ENCODE results near the gene UBE2E2.

Gene UBE2E2

GRCh38 chr3:23550402-23550801 is 347.3 kb downstream of the UBE2E2 start:
- no peak overlapping the region for H3K27ac Mint-ChIP-seq
- no peaks in the 10 kb centered on the region for H3K4me1 Mint-ChIP-seq (ENCODE audit: low read depth)
- H3K36me3 Mint-ChIP-seq (ENCODE audit: low read depth) = no peaks in the 10 kb centered on the region
- H3K4me3 Mint-ChIP-seq = no peak overlapping the region
- H3K9me3 Mint-ChIP-seq = no peaks in the 10 kb centered on the region
- intact Hi-C loops (cut with micrococcal nuclease) = no loop called here
- H3K27me3 Mint-ChIP-seq = no peaks in the 10 kb centered on the region

- intact Hi-C loops (cut with micrococcal nuclease) = no loop called here
- Mint-ChIP-seq H3K4me1 (ENCODE audit: low read depth) (no peaks in the 10 kb centered on the region), H3K9me3 (no peaks in the 10 kb centered on the region), H3K4me3 (no peak overlapping the region), H3K36me3 (ENCODE audit: low read depth) (no peaks in the 10 kb centered on the region), H3K27ac (no peak overlapping the region), H3K27me3 (no peaks in the 10 kb centered on the region)
Observed at GRCh38 chr3:23552506-23552905, 349.4 kb downstream of the UBE2E2 start.

- intact Hi-C loops (cut with micrococcal nuclease) = no loop called here
- no peaks in the 10 kb centered on the region for H3K27me3 Mint-ChIP-seq
Observed at GRCh38 chr3:23553353-23553752, 350.2 kb downstream of the UBE2E2 start.

GRCh38 chr3:23565041-23565775 is 362.1 kb downstream of the UBE2E2 start:
- H3K27ac Mint-ChIP-seq = no peak overlapping the region
- H3K36me3 Mint-ChIP-seq (ENCODE audit: low read depth) = peaks cover 7% of the 10 kb centered on the region
- no peaks in the 10 kb centered on the region for H3K27me3 Mint-ChIP-seq
- H3K4me1 Mint-ChIP-seq (ENCODE audit: low read depth) = peaks cover 10% of the 10 kb centered on the region
- no peaks in the 10 kb centered on the region for H3K9me3 Mint-ChIP-seq
- intact Hi-C loops (cut with micrococcal nuclease) = no loop called here
- no peak overlapping the region for H3K4me3 Mint-ChIP-seq

More at GRCh38 chr3:23553353-23553752, 350.2 kb downstream of the UBE2E2 start:
- H3K36me3 Mint-ChIP-seq (ENCODE audit: low read depth) = no peaks in the 10 kb centered on the region
- no peak overlapping the region for H3K4me3 Mint-ChIP-seq
- no peak overlapping the region for H3K27ac Mint-ChIP-seq
- H3K4me1 Mint-ChIP-seq (ENCODE audit: low read depth) = no peaks in the 10 kb centered on the region
- no peaks in the 10 kb centered on the region for H3K9me3 Mint-ChIP-seq

GRCh38 chr3:23566499-23566898 is 363.4 kb downstream of the UBE2E2 start:
- Mint-ChIP-seq H3K36me3 (ENCODE audit: low read depth) (peaks cover 7% of the 10 kb centered on the region), H3K4me3 (no peak overlapping the region), H3K9me3 (no peaks in the 10 kb centered on the region), H3K27me3 (no peaks in the 10 kb centered on the region), H3K27ac (no peak overlapping the region), H3K4me1 (ENCODE audit: low read depth) (peaks cover 10% of the 10 kb centered on the region)
- intact Hi-C loops (cut with micrococcal nuclease) = no loop called here

- H3K4me3 Mint-ChIP-seq = no peak overlapping the region
- intact Hi-C loops (cut with micrococcal nuclease) = no loop called here
Observed at GRCh38 chr3:23567917-23568316, 364.8 kb downstream of the UBE2E2 start.

GRCh38 chr3:23573827-23574226 is 370.7 kb downstream of the UBE2E2 start:
- Mint-ChIP-seq H3K9me3 (no peaks in the 10 kb centered on the region), H3K27ac (no peak overlapping the region), H3K4me1 (ENCODE audit: low read depth) (no peaks in the 10 kb centered on the region), H3K36me3 (ENCODE audit: low read depth) (no peaks in the 10 kb centered on the region), H3K27me3 (no peaks in the 10 kb centered on the region), H3K4me3 (no peak overlapping the region)
- intact Hi-C loops (cut with micrococcal nuclease) = no loop called here

More at GRCh38 chr3:23567917-23568316, 364.8 kb downstream of the UBE2E2 start:
- Mint-ChIP-seq H3K27ac (no peak overlapping the region), H3K4me1 (ENCODE audit: low read depth) (peaks cover 10% of the 10 kb centered on the region), H3K27me3 (no peaks in the 10 kb centered on the region), H3K36me3 (ENCODE audit: low read depth) (peaks cover 7% of the 10 kb centered on the region), H3K9me3 (no peaks in the 10 kb centered on the region)

GRCh38 chr3:23574822-23575315 is 371.7 kb downstream of the UBE2E2 start:
- H3K9me3 Mint-ChIP-seq = no peaks in the 10 kb centered on the region

GRCh38 chr3:23575697-23576096 is 372.6 kb downstream of the UBE2E2 start:
- H3K27ac Mint-ChIP-seq = no peak overlapping the region
- no peaks in the 10 kb centered on the region for H3K27me3 Mint-ChIP-seq
- intact Hi-C loops (cut with micrococcal nuclease) = no loop called here
- H3K36me3 Mint-ChIP-seq (ENCODE audit: low read depth) = no peaks in the 10 kb centered on the region
- H3K4me3 Mint-ChIP-seq = no peak overlapping the region
- no peaks in the 10 kb centered on the region for H3K4me1 Mint-ChIP-seq (ENCODE audit: low read depth)
- no peaks in the 10 kb centered on the region for H3K9me3 Mint-ChIP-seq

More at GRCh38 chr3:23574822-23575315, 371.7 kb downstream of the UBE2E2 start:
- Mint-ChIP-seq H3K36me3 (ENCODE audit: low read depth) (no peaks in the 10 kb centered on the region), H3K4me1 (ENCODE audit: low read depth) (no peaks in the 10 kb centered on the region), H3K27me3 (no peaks in the 10 kb centered on the region), H3K27ac (no peak overlapping the region), H3K4me3 (no peak overlapping the region)
- intact Hi-C loops (cut with micrococcal nuclease) = no loop called here

GRCh38 chr3:23576379-23576959 is 373.3 kb downstream of the UBE2E2 start:
- Mint-ChIP-seq H3K36me3 (ENCODE audit: low read depth) (no peaks in the 10 kb centered on the region), H3K4me1 (ENCODE audit: low read depth) (no peaks in the 10 kb centered on the region), H3K27me3 (no peaks in the 10 kb centered on the region), H3K4me3 (no peak overlapping the region), H3K27ac (no peak overlapping the region), H3K9me3 (no peaks in the 10 kb centered on the region)
- intact Hi-C loops (cut with micrococcal nuclease) = no loop called here

GRCh38 chr3:23580096-23580713 is 377.1 kb downstream of the UBE2E2 start:
- no peaks in the 10 kb centered on the region for H3K36me3 Mint-ChIP-seq (ENCODE audit: low read depth)
- H3K27me3 Mint-ChIP-seq = no peaks in the 10 kb centered on the region
- intact Hi-C loops (cut with micrococcal nuclease) = no loop called here
- no peak overlapping the region for H3K4me3 Mint-ChIP-seq
- no peaks in the 10 kb centered on the region for H3K9me3 Mint-ChIP-seq
- H3K27ac Mint-ChIP-seq = no peak overlapping the region
- H3K4me1 Mint-ChIP-seq (ENCODE audit: low read depth) = no peaks in the 10 kb centered on the region

GRCh38 chr3:23583980-23584740 is 381.0 kb downstream of the UBE2E2 start:
- H3K27ac Mint-ChIP-seq = no peak overlapping the region
- intact Hi-C loops (cut with micrococcal nuclease) = no loop called here

GRCh38 chr3:23587513-23587912 is 384.4 kb downstream of the UBE2E2 start:
- intact Hi-C loops (cut with micrococcal nuclease) = no loop called here
- H3K36me3 Mint-ChIP-seq (ENCODE audit: low read depth) = peaks cover 19% of the 10 kb centered on the region
- H3K4me1 Mint-ChIP-seq (ENCODE audit: low read depth) = no peaks in the 10 kb centered on the region
- H3K9me3 Mint-ChIP-seq = no peaks in the 10 kb centered on the region
- H3K27ac Mint-ChIP-seq = no peak overlapping the region
- H3K27me3 Mint-ChIP-seq = no peaks in the 10 kb centered on the region
- H3K4me3 Mint-ChIP-seq = no peak overlapping the region

More at GRCh38 chr3:23583980-23584740, 381.0 kb downstream of the UBE2E2 start:
- Mint-ChIP-seq H3K36me3 (ENCODE audit: low read depth) (peaks cover 2% of the 10 kb centered on the region), H3K4me1 (ENCODE audit: low read depth) (no peaks in the 10 kb centered on the region), H3K4me3 (no peak overlapping the region), H3K27me3 (no peaks in the 10 kb centered on the region), H3K9me3 (no peaks in the 10 kb centered on the region)

- Mint-ChIP-seq H3K36me3 (ENCODE audit: low read depth) (peaks cover 19% of the 10 kb centered on the region), H3K27ac (no peak overlapping the region), H3K27me3 (no peaks in the 10 kb centered on the region), H3K9me3 (no peaks in the 10 kb centered on the region), H3K4me1 (ENCODE audit: low read depth) (no peaks in the 10 kb centered on the region), H3K4me3 (no peak overlapping the region)
- intact Hi-C loops (cut with micrococcal nuclease) = no loop called here
Observed at GRCh38 chr3:23588547-23588946, 385.4 kb downstream of the UBE2E2 start.
